NT2/D1 (cell line): ENCODE data around the gene TTLL4.

Source experiments
- YY1 ChIP-seq: IDR thresholded peaks from 2 replicates; pipeline ENCODE4 v1.6.1; 2011; ENCODE audit not compliant: insufficient read length, insufficient read depth
- ZNF274 ChIP-seq: IDR thresholded peaks from 2 replicates; pipeline ENCODE4 v1.6.1; 2011; ENCODE audit warnings: mild to moderate bottlenecking, low read depth, low read length

DNA sequence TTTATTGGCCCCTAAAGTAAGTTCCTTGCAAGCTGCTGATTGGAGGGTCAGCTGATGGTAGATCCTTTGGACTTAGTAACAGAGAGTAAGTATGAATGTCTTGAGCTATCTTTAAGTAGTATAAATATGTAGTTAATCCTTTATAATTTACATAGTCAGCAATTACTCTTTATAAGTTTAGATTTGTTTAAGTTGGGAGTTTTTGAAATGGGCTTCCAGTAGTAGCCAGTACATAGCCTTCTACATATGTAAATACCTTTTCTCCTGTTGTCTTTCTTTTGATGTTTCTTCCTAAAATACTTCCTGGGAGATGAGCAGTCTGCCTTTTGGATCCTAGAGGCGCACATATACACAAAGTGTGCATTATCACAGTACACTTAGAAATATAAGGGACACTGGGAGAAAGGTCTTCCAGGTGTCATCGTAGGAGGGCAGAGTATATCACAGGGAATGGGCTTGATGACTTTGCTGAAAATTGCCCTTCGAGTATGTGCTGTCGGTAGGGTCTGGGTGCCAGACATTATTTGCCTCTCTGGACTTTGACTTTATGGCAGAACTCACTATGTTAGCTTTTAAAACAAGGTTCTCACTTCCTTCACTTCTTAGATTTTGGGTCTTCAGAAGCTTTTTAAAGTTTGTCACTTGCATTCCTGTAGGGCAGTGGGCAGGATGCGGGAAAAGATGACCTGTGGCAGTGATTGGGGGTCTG lies 21.6 kb downstream of the TTLL4 start:
- TF ChIP-seq ZNF274 (no peak), YY1 (no peak)
